Panc1 (cell line): ENCODE results near the gene B3GALNT2.

Experiments used
- POLR2AphosphoS5 ChIP-seq: IDR thresholded peaks from 2 replicates; pipeline ENCODE4 v1.6.1; 2012; ENCODE audit warnings: mild to moderate bottlenecking, low read depth, low read length, moderate library complexity
- TF ChIP-seq, protein P1 (sequence below): fragments of 450-650 bp; IDR thresholded peaks from 2 replicates; pipeline ENCODE4 v1.5.1; 2017; ENCODE audit warnings: mild to moderate bottlenecking
- TF ChIP-seq, protein P2 (sequence below), 2 experiments: IDR thresholded peaks; 2 replicates each; pipeline ENCODE4 v1.6.1; 2011 to 2012; ENCODE audit warnings: low read depth in 2 of 2, control low read depth in 1 of 2, low read length in 1 of 2, mild to moderate bottlenecking in 1 of 2, moderate library complexity in 1 of 2; ENCODE audit not compliant: insufficient read depth in 1 of 2

DNA sequence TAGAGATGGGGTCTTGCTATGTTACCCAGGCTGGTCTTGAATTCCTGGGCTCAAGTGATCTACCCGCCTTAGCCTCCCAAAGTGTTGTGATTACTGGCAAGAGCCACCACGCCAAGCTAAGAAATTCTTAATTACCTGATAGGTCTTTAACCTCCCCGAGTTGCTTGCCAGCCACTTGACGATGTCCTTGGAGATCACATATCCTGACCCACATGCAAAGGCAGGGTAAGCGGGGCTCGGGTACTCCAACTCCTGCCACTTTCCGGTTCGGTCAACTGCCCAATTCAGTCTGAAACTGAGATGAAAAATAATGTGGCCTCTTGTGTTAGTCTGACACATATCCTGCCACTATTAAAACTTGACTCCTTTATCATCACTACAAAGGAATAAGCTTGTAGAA is 50.2 kb downstream of the B3GALNT2 start:
- TF ChIP-seq, protein P1, sequence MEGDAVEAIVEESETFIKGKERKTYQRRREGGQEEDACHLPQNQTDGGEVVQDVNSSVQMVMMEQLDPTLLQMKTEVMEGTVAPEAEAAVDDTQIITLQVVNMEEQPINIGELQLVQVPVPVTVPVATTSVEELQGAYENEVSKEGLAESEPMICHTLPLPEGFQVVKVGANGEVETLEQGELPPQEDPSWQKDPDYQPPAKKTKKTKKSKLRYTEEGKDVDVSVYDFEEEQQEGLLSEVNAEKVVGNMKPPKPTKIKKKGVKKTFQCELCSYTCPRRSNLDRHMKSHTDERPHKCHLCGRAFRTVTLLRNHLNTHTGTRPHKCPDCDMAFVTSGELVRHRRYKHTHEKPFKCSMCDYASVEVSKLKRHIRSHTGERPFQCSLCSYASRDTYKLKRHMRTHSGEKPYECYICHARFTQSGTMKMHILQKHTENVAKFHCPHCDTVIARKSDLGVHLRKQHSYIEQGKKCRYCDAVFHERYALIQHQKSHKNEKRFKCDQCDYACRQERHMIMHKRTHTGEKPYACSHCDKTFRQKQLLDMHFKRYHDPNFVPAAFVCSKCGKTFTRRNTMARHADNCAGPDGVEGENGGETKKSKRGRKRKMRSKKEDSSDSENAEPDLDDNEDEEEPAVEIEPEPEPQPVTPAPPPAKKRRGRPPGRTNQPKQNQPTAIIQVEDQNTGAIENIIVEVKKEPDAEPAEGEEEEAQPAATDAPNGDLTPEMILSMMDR = no peak
- TF ChIP-seq, protein P2, sequence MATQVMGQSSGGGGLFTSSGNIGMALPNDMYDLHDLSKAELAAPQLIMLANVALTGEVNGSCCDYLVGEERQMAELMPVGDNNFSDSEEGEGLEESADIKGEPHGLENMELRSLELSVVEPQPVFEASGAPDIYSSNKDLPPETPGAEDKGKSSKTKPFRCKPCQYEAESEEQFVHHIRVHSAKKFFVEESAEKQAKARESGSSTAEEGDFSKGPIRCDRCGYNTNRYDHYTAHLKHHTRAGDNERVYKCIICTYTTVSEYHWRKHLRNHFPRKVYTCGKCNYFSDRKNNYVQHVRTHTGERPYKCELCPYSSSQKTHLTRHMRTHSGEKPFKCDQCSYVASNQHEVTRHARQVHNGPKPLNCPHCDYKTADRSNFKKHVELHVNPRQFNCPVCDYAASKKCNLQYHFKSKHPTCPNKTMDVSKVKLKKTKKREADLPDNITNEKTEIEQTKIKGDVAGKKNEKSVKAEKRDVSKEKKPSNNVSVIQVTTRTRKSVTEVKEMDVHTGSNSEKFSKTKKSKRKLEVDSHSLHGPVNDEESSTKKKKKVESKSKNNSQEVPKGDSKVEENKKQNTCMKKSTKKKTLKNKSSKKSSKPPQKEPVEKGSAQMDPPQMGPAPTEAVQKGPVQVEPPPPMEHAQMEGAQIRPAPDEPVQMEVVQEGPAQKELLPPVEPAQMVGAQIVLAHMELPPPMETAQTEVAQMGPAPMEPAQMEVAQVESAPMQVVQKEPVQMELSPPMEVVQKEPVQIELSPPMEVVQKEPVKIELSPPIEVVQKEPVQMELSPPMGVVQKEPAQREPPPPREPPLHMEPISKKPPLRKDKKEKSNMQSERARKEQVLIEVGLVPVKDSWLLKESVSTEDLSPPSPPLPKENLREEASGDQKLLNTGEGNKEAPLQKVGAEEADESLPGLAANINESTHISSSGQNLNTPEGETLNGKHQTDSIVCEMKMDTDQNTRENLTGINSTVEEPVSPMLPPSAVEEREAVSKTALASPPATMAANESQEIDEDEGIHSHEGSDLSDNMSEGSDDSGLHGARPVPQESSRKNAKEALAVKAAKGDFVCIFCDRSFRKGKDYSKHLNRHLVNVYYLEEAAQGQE (IDR thresholded peaks at IDR 0.05; ENCODE audit: insufficient read depth in 1 of 2, low read depth in 2 of 2, low read length in 1 of 2) = no peak
- TF ChIP-seq POLR2AphosphoS5 = no peak
